Stimulated activated CD8-positive, alpha-beta memory T cell treated with anti-CD3 and anti-CD28 coated beads, Interleukin-7, amount 100 ng/mL, for 4 hours (primary cell): ENCODE measurements around the gene KLHL34.

Experiments
- DNase-seq, 2 donors: peaks; one replicate each; pipeline ENCODE4 v3.0.0-alpha.2; 2020; ENCODE audit warnings: low read depth in 2 of 2

Gene KLHL34, protein sequence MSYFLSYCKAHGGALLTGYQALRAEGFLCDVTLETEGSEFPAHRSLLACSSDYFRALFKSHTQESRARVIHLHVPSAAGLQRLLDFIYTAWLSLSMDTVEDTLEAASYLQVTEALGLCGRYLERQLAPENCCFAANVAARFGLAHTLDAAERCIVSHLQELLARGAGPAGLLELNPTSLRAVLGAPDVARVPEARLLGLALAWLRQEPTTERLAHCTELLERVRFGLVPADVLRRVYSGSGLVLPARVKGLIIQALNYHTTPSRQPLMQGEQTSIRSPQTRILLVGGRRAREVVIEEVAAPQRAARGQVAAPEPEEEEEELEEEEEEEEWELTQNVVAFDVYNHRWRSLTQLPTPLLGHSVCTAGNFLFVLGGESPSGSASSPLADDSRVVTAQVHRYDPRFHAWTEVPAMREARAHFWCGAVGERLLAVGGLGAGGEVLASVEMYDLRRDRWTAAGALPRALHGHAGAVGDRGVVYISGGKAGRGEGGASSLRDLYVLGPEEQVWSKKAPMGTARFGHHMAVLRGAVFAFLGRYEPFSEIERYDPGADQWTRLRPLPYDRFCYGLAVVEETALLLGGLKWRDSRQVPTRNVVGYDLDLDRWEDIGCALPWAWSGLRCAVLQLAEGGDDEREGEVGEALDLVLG

DNA sequence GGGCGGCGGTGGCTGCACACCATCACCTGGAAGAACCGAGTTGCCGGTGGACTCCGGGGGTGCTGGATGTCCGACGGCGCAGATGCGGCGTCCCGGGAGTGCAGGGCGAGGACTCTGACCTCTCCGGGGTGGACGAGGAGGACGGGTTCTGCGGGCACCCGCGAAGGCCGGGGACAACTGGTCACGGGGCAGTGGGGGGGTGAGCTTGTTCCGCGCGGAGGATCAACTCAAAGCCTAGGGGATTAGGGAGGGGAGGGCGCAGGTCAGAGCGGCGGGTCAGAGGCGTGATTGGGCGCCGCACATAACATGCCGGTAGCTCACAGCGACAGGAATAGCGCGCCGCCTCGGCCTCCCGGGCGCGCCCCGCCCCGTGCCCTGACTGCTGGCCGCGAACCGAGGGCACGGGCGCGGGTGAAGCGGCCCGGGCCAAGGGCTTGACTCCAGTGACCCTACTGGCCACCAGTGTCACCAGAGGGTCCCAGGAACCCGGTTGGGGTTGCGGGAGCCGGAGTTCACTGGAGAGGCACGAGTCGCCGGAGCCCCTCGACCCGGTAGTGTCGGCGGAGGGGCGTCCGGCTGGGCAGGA is at the start of gene KLHL34:
Gene KLHL34 (minus strand): TSS at position 179 of the 586 bp plus-strand sequence. CDS start 542 bp downstream, outside the sequence.
- no peak for DNase-seq

DNA sequence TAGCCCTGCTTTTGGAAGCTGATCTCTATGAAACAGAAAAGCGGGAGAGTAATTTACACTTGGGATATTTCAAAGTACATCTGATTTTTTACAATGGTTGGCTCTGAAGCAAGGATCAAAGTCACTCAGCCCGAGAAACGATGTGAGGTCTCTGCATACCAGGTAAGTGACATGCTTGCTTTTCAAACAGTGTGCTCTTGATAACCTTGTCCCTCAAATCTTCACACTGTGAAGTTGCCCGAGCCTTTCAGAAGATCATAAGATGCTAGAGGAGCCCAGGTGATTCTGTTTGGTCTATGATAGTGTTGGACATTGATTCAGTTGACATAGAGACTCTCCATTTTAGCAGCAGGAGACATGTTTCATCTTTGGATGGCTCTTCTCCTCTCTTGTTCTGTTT is 47.1 kb upstream of the KLHL34 start:
- no peak for DNase-seq

DNA sequence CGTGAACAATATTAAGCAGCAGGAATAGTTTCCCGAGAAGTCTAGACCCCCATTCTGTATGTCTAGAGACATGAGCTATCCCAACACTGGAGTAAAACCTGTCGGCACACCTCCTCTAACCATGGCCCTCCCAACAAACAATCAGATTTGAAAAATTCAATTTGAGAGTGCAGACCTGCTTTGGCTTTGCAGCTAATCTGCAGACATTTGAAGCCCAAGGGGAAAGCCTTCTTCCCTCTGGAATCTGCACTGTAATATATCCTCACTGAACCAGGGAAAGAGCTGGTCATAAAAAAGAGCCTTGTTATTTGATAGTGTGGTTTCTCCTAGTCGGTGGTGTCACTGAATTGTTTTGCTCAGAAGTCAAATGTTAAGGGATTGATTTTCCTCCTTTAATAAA is 44.6 kb upstream of the KLHL34 start:
- DNase-seq: no peak

DNA sequence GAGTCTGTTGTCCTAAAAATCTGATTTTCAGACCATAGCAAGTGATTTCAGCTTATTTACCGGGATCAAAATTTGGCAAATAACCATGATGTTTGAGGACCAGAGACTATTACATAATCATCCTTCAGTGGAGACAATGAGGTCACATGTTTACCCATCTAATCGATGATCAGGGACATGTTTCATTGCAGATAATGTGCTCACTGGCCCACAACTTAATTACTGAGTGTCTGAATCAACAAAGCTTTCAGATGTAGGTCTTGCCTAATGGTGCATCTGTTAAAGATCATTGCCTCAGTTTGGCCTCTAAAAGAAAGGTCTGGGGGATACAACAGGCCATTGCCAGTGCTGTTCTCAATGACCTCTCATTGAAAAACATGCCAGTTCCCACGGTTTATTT is 42.8 kb upstream of the KLHL34 start:
- no peak for DNase-seq

DNA sequence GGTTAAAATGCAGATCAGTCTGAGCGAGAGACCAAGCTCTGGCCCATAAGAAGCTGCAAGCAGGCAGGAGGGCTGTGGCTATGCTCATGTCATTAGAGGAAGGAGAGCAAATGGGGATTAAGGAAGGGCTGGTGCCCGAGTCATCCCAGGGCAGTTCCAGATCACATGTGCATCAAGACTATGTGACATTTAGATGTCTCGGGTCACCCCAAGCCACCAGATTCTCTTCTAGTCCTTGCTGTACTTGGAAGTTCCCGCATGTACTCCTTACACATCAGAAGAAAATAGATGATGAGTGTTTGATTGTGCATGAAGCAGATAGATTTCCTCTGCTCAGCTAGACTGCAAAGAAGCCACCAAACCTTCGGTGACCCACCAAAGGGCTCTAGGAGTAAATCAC is 42.1 kb upstream of the KLHL34 start:
- DNase-seq: no peak

DNA sequence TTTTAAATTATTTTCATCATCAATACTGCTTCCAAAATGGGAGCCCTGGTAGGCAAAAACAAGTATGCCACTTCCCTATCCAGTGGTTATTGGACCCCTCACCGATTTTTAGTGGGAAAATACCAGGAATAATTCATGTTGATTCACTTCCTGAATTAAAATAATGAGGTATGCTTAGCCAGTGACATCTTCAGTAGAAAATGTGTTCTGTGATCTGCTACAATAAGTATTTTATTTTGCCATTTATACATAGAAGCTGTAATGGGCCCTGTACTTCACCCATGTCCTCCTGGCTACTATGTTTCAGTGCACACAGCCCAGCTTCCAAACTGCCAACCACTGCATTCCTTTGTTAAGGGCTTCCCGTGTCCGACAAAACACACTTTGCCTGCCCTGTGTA is 41.0 kb upstream of the KLHL34 start:
- no peak for DNase-seq

DNA sequence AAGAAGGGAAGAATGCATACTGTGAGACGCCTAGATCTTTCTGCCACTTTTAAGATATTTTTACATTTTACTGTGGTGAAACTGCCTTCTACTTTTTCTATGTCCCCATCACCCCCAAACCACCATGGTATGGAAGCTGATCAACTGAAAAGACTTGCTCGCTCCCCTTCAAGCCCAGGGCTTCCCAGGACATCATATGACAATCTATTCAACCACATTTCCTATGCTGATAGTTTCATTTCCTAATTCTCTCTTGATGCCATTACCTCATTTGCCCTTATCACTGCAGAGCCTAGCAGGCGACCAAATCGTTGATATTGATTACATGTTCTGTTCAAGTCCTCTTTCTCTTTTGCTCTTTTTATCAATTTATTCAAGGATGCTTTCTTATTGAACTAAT is 40.1 kb upstream of the KLHL34 start:
- no peak for DNase-seq

DNA sequence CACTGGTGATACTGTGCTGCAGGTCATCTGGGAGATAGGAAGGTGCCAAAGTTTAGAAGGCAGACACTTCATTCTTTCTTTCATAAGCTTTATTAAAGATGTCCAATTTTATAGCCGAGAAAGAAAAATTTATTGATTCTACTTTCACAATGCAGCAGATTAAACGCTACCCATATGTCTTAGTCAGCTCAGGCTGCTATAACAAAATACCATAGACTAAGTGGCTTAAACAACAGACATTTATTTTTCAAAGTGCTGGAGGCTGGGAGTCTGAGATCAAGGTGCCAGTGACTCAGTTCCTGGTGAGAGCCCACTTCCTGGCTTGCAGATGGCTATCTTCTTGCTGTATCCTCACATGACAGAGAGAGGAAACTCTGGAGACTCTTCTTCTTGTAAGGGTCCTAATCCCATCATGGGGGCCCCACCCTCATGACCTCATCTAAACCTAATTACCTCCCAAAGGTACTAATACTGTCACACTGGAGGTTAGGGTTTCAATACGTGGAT is 33.4 kb upstream of the KLHL34 start:
- no peak for DNase-seq

DNA sequence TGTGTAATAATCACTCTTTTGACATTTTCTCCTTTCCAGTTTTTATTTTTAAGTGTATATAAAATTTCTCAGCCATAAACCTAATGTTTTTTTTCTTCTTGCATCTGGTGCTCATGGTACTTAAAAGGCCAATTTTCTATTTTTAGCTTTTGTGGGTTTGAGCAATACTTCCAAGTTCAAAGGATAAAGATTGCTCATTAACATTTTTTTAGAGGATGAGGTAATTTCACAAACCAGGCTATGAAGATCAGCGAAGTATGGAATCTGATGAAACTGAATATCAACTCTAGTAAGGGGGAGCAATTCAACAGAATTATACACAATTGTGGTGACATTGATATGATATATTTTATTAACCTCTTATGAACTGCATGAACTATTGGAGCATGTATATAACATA is 25.8 kb upstream of the KLHL34 start:
- no peak for DNase-seq

DNA sequence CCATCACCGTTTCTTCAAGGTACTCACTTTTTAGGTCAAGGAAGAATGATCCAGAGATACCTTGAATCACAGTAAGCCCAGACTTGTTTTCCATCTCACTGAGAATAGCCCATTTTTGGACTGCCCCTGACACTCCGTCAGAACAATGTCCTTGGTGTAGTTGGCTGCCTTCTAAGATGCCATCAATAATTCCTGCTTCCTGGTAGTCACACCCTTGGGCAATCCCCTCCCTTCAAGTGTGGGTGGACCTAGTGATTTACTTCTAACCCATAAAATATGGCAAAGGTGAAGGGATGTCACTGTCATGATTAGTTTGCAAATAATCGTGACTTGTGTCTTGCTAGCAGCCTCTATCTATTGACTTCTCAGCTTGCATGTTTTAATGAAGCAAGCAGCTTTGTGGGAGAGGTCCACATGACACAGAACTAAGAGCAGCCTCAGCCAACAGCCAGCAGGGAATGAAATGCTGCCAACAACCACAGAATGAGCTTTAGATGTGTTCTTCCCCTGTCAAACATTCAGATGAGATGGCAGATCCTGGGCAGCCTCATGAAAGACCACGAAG is 20.0 kb upstream of the KLHL34 start:
- no peak for DNase-seq

DNA sequence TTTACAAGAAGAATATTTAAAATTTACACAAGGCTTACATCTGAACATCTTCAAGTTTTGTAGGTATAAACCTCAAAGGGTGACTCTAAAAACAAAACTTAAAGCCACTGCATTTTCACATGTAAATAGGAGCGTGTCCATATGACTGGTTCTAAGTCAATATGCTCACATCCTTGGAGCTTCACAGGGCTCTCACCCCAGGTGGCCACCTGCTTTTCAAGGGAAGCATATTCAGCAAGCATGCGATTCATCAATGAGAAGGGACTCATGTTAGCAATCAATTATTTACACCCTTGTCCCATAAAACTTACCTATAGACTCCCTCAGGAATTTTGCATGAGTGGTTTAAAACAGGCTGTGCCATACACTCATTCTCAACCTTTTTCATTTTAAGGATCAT is 17.8 kb upstream of the KLHL34 start:
- no peak for DNase-seq

DNA sequence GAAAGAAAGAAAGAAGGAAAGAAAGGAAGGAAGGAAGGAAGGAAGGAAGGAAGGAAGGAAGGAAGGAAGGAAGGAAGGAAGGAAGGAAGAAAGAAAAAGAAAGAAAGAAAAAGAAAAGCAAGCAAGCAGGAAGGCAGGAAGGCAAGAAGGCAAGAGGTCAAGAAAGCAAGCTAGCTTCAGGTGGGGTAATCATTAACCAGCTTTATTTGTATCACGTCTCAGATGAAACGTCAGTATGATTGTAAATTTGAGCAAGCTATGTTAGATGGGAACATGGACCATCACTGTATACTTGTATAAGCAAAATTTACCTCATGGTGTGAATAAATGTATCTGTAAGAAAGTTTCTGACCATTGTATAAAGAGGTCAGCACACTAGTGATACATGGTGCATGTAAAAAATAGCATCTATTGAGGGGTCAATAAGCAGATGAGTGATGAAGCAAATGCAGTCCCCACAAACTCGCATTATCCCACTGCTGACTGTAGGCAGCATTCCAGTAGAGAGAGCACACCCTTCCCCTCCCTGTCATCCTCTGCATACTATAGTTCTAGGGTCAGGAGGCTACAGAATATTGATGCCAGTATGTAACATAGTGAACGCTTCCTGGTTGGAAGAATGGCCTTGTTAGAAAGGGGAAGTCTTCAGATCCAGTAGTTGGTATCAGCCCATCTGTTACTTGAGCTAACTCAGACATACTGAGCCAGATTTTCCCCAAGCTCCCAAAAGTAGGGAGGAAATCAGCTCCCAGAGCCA is 16.5 kb upstream of the KLHL34 start:
- DNase-seq: no peak

DNA sequence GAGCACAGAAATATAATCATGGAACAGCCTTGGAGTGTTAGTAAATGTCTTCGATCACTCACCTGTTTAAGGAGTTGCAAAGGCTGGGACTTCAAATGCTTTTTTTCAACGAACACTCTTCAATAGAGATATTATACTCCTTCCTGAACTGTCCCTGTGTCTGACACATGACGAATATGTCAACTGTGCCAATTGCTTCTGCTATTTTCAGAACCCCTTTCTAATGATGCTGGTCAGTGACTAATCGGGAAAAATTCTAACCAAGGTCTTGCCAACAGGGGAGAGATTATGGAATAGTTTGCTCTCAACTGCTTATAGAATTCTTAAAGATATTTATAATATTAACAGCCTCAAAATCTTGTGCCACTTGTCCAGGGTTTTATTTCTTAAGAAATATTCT is 8.5 kb upstream of the KLHL34 start:
- no peak for DNase-seq

DNA sequence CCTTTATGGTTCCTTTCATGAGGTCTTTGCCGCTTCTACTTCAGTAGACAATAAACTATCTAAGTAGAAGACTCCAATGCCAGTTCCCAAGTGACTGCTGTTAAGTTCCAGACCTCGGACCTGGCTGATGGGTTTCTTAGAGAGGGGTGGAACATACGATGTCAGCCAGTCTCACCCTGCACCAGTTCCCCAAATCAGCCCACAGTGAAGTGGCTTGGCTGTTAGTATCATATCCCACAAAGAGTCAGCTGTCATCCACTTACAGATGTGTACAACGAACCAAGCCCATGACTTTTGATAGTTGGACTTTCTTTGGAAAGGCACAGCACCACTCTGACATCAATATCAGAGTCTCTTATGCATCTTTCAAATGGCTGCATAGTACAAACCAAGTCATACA is 8.1 kb upstream of the KLHL34 start:
- no peak for DNase-seq

DNA sequence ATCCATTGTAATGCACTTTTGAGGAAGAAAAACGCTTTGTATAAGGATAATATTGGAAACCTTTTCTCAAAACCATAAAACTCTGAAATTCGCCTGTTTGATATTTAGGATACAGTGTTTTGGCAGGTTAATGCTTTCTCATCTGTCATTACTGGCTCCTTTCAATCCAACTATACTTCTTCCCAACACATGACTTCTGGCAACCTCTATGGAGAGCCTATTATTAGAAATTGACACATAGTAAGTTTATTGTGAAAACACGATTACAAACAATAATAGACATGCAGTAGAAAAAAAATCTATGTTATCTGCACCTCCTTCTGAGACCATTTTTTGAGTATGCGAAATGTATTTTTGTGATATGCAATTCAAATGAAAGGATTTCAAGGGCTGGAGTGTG is 4.6 kb upstream of the KLHL34 start:
- no peak for DNase-seq

DNA sequence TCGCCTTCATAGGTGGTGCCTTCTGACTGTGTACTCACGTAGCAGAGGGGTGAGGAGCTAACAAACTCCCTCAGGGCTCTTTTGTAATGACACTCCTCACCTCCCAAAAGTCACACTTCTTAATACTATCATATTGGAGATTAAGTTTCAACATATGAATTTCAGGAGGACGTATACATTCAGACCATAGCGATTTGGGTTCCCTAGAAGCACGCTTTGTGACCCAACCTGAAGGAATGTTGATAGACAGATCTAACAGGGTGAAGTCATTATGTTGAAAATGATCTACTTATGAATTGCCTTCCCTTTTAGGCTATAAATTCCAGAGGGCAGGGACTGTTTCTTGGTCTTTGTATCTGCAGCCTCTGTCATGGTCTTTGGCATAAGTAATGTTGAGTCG is 3.2 kb upstream of the KLHL34 start:
- no peak for DNase-seq

DNA sequence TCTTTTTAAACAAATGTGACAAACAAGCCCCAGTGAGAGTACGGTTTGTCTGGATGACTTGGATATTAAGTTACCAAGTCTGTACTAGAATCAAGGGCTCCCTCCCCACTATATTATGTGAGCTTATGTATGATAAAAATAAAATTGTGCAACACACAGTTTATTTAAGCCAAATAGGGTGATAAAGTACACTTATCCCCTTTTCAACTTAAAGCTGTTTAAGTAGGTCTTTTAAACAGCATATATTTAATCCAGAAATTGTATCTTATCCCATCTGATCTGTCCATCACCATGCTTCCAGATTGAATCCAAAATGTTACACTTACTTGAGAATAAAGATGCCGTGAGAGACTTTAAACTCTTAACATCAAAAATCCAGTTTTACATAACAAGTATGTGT is 2.0 kb upstream of the KLHL34 start:
- no peak for DNase-seq

DNA sequence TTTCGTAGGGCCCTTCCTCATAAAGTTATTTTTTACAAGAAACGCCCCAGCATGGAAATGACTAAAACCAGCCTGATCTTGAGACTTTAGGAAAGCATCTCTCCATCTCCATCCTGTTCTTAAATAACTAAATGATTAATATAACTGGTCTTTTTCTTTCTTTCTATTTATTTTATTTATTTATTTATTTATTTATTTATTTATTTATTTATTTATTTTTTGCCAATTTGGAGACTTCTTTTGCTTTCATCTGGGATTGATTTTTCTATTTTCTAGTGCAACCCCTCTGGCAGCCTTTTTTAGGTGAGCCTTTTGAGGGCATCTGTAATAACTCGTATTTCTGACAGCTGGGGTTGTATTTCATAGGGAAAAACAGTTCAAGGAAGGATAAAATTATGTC is 1.2 kb upstream of the KLHL34 start:
- no peak for DNase-seq

DNA sequence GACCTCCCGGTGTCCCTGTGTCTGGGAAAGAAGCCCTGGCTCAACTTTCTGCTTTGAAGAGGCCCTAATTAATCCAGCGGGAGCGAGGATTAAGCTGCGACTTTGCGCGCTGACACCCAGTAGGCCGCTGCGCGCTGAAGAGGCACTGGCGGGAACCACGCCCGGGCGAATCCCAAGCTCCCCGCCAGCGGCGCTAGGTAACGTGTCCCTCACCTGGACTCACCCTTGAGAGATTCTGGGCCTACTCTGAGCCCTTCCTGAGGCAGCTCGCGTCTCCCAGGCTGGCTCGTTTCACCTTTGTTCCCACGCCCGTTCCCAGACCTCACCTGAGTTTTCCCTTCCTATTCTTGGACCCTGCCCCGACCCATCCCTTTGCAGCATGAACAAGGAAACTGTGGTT is 616 bp upstream of the KLHL34 start:
- DNase-seq: no peak

DNA sequence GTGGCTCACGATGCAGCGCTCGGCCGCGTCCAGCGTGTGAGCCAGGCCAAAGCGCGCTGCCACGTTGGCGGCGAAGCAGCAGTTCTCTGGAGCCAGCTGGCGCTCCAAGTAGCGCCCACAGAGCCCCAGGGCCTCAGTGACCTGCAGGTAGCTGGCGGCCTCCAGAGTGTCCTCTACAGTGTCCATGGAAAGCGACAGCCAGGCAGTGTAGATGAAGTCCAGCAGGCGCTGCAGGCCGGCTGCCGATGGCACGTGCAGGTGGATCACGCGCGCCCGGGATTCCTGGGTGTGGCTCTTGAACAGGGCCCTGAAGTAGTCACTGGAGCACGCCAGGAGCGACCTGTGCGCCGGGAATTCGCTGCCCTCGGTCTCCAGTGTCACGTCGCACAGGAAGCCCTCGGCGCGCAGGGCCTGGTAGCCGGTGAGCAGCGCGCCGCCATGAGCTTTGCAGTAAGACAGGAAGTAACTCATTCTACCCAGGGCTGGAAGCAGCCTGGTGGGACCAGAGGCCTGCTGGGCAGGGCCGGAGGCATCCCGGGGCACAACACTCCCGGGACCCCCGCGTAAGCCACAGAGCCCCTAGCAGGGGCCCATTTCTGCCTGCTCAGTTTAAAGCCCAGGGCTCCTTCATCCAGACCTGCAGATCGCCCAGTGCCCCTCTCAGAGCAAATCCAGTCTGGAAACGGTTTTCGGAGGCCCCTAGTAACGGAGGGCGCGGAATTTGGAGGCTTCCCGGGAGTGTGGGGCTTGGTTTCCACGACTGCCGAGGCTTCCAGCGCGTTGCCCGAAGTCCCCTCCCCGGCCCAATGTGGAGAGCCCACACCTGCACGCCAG is 595 bp downstream of the KLHL34 start:
- DNase-seq: no peak
